ENCODE results near the gene SLIT3.
"Not testable (repeated sequence)": the region's sequence is repeated elsewhere in the genome, so short reads cannot be mapped to it uniquely, and the experiment has no call there.

The SLIT3 gene

DNA sequence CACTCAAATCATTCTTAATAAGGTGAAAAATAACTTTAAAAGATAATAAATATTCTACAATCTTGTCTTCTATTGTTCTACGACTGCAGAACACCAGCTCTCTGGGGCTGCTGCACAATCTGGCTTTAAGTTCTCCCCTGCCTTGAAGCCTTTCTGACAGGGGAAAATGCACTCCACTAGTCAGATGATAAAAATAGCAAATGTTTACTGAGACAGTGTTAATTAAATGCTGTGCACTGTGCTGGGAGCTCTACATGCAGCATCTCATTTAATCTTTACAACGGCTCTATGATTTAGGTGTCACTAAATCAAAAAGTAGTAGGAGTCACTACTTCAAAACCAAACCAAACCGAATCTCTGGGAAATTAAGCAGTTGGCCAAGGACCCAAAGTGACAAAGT, 132.7 kb downstream of the SLIT3 start:
- DNase-seq, result no peak

DNA sequence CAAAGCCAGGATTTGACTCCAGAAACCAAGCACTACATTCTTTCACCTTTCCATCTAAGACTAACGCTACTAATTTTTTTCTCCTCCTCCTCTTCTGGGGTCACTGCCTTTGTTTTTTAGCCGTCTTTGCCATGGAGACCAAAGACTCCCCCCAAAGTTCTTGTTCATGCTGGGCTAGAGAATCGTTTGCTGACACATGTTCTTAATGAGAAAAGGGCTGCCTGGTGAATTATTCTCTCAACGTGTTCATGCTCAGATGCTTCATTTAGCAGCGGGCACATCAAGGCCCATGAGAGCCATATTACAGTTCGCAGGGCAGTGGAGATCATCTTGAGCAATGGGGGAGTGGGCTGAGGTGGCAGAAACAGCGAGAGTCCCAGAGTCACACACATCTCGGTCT, 134.9 kb downstream of the SLIT3 start:
- no peak for DNase-seq

DNA sequence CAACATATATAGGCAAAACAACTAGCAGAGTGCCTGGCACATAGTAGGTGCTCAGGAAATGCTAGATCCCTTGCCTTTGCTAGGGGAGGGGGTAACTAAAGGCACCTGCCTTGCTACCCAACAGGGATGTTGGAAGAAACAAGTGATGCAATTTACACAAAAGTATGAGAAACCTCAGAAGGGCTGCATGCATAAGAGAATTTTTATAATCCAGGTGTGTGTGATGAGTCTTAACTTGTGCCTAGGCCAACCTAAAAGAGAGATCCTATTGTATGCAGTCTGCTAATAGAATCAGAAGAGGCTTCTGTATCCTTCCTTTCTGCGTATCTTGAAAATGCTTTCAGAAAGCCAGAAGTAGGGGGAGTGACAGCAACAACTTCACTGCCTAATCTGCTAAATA, 135.9 kb downstream of the SLIT3 start:
- DNase-seq, result no peak

DNA sequence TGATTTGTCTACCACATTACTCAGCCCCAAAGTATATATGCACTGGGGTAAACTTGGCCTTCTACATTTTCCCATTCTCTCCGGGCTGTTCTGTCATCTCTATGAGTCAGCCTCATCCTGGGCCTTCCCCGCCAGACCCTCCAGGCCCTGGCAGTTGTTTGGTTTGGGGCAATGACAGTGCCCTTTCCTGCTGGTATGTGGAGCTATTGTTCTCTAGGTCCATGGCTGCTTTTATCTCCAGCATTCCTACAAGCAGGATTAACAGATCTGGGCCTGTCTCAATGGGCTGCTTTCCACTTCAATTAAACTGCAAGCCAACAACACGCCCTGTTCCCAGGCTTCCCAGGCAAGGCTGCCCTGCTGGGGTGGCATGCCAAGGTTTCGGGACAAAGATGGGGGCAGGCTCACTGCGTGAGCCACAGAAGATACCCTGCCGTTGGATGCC, 136.4 kb downstream of the SLIT3 start:
- no peak for DNase-seq

DNA sequence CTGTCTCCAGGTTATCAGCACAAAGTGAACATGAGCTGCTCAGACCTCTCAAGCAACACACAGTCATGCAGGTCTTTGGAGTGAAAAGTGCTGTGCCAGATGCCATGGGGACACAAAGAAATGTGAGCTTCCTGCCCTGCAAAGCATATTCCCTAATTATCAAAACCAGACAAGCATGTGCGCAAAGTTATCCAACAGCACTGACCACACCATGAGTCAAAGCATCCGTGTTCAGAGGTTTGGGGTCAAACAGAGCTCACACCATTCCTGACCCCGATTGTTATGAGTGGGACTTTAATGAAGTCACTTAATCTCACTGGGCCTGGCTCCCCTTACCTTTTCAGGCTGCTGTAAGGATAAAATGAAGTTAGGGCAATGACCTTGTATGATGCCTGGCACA, 138.5 kb downstream of the SLIT3 start:
- DNase-seq, result no peak

DNA sequence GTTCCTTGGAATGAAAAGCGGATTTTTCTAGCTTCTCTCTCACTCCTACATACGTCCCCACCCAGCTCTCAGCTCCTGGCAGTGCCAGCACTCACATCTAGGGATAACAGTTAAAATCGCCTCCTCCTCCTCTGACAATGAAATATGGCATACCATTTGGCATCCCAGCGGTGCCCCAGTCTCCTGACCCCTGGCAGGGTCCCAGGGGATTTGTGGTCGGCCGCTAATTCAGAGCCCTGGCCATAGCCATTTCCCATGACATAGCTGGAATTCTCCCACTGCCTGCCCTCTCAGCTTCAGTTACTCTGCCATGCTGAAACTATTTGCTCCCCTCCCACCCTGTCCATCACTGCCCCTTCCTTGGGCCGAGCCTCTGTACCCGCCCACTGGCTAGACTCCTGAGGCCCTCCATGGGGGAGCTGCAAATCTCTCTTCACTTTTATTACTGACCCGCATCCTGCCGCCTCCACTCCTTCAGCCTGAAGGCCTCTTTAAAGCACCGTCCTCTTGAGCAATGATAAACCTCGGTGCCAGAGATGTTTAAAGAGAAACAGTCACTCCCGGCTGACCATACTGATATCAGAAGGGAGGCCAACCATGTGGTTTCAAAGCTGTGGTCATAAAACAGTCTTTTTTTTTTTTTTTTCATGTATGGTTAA, 139.8 kb downstream of the SLIT3 start:
- no peak for DNase-seq

DNA sequence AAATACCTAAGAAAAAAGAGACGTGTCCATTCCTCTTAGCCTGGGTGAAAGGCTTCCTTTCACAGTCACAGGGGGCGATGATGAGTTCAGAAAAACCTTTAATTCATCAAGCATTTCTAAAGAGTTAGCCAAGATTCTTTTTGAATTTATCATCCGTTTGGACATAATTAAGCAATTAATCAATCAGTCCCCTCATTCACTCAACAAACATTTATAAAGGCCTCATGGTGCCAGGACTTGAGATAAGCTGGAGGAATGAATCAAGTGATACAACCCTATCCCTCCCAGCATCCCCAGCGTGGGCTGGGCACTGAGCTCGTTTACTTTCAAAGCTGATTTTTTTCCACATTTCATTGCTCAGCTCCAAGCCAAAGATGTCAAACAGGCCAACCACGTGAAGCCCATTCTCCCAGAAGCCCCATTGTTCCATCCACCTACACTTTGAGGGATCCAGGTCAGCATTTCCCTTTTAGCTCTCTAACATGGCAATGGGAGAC, 140.5 kb downstream of the SLIT3 start:
- no peak for DNase-seq

DNA sequence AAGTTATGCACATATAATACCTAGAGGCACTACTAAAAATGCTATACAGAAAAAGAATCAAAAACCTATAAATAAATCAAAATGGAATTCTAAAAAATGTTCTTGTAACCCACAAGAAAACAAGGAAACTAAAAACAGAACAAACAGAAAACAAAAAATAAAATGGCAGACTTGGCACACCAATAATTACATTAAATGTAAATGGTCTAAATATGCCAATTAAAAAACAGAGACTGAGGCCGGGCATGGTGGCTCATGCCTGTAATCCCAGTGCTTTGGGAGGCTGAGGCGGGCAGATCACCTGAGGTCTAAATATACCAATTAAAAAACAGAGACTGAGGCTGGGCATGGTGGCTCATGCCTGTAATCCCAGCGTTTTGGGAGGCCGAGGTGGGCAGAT, 142.2 kb downstream of the SLIT3 start:
- no peak for DNase-seq

DNA sequence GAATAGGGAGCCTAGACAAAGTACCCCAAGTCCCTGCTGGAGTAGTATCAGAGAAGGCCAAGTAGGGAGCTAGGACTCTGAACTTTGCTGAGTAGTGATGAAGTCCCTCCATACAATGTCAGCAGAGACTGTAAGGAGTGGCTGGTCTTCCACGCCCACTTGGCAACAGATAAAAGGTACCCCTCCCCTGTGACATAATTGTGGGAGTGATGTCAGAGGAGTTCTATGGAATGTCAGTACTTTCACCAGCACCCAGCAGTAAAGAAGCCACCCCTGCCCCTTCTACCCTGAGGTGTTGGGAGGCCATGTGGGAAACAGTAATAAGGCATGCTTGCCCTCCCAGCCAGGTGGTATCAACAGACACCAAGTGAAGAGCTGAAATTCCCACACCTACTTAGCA, 143.9 kb downstream of the SLIT3 start:
- no peak for DNase-seq

DNA sequence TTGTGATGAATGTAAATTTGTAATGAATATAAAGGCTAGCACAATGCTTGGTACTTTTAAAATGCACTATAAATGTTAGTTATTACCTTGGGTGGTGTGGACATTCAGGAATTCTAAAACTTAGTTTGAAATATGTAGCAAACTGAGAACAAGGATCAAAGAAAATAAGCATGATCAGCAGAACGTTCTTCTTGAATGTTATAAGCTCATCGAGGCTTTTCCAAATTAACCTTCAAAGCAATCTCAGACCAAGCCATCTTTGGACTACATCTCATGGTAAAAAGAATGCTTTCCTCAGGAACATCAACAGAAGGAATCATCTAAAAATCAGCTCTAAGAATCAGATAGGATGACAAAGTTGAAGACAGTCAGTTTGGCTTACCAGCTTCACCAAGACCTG, 146.3 kb downstream of the SLIT3 start:
- no peak for DNase-seq

DNA sequence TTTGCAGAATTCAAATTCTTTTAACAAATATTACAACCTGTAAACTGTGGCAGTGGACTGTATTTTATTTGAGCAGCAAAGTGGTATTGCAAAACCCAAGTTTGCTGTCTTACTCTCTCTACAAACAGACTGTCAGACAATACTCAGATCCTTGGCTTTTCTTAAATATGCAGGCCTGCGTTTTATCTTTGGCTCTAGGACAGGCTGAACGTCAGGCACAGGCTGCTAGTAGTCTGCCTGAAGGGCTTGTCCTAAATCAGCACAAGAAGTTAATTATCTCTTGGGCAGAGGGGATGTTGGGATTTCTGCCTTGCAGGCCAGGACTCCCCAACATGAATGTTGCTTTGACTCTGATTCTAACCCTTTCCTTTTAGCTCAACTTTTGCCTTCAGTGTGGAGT, 147.5 kb downstream of the SLIT3 start:
- no peak for DNase-seq

DNA sequence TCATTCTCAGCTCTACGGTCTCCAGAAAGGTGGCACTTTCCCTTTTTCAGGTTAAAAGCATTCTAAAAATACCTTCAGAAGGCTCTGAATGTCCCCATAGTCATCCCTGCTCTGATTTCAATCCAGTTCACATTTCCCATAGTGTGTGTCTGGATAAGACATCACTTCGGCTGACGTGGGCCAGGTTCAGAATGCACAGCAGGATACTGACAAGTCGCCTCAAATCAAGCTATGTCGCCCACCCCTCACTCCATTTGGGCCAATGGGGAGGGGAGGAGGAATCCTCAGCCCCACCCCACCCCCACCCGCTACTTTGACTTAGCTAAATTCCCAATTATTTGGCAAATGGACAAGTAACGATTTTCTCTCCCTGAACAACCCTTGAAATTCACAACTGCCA, 148.0 kb downstream of the SLIT3 start:
- no peak for DNase-seq

DNA sequence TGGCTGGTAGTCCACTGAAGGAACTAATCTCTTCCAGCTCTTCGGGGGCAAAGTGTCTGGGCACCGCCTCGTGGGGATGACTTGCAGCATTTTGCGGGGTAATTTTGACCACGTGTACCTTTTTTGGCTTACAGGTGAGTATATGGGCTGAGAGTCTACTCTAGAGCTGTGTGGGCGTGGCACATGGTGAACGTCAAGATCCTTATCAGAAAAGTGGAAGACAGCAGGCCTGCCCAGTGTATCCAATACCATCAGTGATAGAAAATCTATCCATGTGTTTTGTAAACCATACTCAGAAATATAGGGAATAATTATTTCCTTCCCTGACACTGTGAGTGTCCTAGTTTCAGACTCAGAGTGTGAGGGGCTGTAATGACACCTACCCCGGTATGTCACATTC, 148.5 kb downstream of the SLIT3 start:
- no peak for DNase-seq

DNA sequence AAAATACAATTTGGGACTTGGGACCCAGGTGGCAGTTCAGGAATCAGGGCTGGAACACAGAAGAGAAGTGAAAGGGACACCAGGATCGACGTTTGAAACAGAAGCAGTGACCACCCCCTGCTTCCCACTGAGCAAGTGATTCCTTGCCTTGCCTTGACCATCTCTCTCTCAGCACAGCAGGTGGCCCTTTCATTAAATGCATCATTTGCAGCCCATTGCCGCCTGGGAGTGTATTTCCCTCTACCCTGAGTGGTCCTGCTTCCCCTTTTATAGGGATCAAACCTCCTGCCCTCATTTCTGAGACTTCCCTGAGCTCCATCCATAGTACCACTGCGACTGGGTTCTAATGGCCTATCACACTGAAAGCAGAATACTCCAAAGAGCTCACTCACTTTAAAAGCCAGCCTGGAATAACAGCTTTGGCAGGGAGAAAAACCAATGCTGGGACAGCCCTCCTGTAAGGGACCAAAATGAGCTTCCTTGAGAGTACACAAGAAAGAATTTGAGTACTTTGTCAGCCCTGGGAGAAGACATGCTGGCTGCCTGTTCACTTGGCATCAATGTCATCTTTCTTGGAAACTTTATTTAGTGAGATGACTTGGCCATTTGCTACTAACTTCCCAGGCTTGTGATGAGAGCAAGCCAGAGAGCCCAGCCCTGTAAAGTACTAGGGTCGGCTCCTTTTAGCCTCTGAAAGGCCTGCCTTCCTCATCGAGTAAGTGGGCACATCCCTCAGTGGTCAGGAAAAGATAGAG, 149.7 kb downstream of the SLIT3 start:
- no peak for DNase-seq

DNA sequence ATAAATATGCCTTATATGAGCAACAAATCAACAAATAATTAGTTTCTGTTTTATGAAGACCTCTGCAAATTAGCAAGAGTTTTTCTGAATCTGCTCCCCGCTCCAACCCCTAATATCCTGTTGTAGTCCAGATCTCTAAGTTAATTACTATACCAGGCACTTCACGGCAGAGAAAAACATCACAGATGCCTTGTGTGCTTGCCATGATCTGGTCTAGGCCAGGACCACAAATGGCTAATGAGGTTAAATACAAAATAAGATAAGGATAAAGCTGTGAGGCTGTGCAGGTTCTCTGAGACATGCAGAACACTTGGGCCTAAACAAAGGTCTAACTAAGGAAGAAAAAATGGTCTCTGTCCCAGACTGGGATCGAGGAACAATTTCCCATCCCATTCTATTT, 150.8 kb downstream of the SLIT3 start:
- DNase-seq, result no peak

DNA sequence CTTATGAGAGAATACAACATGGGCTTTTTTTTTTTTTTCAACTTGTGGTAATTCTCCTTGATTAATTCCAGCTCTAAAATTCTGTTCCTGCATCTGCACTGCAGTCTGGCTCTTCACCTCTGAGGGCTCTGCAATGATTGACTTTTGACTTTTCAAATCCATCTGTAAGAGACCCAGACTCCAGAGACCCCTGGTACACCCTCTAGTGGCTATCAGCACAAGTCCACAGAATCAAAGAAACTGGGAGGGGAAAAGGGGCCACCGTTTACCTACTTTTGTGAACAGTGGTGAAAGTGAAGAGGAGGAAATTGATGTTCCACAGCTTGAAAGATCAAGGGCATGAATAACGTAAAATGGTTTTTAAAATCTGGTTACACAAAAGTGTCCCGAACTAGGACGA, 151.6 kb downstream of the SLIT3 start:
- no peak for DNase-seq

DNA sequence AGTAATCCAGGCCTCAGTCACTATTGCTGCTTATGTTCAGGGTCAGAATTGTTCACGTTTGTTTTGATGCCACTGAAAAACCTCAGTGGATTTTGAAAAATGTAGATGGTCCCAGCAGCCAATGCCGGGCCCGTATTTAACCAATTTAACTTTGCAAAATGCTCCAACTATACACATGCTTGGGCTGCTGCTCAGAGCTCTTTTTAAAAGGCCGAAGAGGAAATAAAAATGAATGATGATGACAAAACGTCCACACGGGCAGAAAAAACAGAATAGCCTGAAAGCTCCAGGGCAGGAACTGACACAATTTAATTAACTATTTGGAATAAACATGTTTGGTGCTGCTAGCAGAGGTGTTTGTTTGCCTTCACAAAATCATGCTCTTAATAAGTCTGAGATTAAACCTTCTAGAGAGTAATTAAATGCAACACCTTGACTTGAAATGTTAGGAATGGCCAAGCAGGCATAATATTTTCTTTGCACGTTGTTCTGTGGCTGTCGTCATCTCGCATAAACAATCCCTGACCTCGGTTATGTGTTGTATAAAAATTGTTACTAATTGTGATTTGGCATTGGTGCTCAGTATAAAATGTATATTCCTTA, 152.7 kb downstream of the SLIT3 start:
- no peak for DNase-seq

DNA sequence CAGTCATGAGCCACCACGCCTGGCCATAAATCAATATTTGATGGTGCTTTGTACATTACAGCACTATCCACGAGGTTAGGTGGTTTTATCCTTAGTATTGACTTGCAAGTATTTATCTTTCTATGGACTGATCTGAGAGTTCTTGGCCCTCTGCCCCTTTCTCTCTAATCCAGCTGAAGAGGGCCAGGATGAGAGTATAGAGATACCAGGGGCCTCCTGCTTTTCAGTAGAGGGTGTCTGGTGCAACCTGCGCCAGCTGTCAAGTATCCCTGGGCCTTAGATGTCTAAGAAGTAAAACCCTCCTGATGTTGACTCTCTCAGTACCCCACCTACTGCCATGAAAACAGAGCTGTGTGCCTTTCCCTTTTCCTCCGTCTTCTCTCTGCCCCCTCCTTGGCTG, 153.4 kb downstream of the SLIT3 start:
- no peak for DNase-seq

DNA sequence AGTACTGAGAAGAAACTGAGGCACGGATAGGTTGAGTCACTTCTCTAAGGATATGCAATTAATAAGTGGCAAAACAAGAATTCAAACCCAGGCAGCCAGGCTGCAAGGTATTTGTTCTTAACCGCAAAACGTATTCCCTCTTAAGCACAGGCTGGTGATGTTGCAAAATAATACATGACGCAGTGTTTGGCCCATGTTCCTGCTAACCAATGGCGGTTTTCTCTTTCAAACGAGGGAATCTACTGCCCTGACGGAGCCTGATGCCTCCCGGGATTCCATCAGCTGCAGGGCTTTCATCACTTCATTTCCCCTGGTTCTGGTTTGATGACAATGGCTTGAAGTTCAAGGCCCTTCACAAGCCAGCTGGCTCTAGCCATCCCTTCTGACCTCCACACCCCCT, 154.8 kb downstream of the SLIT3 start:
- no peak for DNase-seq

DNA sequence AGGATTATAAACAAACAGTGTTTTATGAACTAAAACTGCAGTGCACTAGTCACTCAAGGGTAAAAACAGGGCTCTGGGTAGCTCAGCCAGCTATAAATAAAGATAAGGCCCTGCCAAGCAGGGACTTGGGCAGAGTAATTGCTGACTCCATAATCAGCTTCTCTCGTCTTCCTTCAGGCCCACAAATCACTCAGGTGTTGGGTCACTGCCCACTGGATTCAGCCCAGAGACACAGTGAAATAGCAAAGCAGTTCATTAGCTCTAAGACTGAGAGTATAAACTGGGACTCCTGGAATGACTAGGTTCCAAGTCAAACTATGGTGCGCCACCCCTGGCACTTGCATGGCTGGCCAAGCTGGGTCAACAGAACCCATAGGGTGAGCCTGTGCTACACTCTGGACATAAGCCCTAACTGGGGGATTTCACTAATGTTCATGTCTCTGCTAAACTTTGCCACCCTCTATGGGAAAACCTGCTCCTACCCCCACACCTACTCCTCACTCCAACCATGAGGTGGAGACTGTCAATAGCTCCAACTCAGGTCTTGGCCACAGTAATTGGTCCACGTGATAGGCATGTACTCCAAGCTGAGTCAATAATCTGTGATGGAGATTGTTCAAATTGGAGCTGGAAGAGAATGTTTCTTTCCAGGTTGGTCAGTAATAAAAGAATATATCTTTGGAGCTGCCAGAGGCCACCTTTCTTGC, 158.5 kb downstream of the SLIT3 start:
- no peak for DNase-seq

DNA sequence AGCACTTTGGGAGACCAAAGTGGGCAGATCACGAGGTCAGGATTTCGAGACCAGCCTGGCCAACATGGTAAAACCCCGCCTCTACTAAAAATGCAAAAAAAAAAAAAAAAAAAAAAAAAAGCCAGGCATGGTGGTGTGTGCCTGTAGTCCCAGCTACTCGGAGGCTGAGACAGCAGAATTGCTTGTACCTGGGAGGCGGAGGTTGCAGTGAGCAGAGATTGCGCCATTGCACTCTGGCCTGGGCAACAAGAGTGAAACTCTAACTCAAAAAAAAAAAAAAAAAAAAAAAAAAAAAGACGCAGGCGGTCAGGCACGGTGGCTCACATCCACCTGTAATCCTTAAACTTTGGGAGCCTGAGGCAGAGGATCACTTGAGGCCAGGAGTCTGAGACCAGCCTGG, 160.7 kb downstream of the SLIT3 start:
- DNase-seq, result not testable (repeated sequence)

DNA sequence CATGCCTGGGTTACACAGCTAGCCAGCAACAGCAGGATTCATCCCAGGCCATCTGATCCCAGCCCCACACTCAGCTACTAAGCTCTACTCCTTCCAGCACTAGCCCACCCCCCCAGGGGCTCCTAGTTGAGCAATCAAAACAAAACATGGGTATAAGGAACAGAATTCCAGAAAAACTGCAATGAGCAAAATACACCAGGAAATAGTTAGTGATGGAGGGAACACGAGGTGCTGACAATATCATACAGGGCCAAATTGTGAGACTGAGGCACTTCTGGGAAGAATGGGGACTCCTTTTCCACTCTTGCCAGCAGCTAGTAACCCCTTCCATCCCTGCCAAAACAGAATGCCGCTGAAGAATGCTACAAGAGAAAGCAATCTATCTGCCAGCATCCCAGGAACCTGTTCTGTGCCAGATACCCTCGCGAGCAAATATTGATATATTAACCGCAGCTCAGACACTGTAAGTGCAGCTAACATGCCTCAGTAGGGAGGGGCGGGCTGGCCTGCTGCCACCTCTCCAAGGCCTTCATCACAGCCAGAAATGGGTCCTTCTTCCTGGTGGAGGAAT, 161.4 kb downstream of the SLIT3 start:
- no peak for DNase-seq

DNA sequence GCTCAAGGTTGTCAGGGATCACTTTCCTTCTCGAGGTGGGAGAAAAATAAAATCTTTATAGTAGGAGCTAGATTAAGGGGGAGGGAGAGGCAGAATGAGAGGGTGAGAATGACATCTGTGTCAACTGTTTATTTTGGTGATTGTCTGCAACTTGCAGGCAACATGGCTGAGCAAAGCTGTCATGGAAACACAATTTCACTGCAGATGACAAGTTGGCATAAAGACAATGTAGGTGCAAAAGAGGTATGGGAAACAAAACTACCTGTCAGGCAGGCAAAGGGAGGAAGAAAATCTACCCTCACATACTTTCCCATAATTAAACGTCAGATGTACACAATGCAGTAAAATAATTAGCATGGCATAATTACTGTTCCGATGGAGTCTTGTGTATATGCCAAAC, 167.4 kb downstream of the SLIT3 start:
- no peak for DNase-seq

All from activated CD8-positive, alpha-beta memory T cell treated with anti-CD3 and anti-CD28 coated beads for 24 hours (primary cell).